Measurements from ENCODE around the gene COX19.
"Not testable (repeated sequence)": the region's sequence is repeated elsewhere in the genome, so short reads cannot be mapped to it uniquely, and the experiment has no call there.

COX19 gene

GRCh38 chr7:947391-948210 is 27.7 kb downstream of the COX19 start:
- no peaks in the 10 kb centered on the region for H3K36me3 ChIP-seq (ENCODE audit: control insufficient read depth, insufficient read depth, low read length)
- H3K4me3 ChIP-seq (ENCODE audit: extremely low read depth, insufficient read depth, low read length, poor library complexity, severe bottlenecking): no peak overlapping the region
- no peaks in the 10 kb centered on the region for H3K4me1 ChIP-seq (ENCODE audit: control insufficient read depth, insufficient read depth, low read length, poor library complexity, severe bottlenecking)
- H3K27ac ChIP-seq (ENCODE audit: low read depth, low read length, severe bottlenecking): no peak overlapping the region
- H3K9me3 ChIP-seq (ENCODE audit: control insufficient read depth, low read length): no peaks in the 10 kb centered on the region
- 92 to 94% methylated on average over 30 to 37 of the region's 37 CpGs for WGBS, 2 experiments (ENCODE audit: insufficient coverage in 2 of 2)

DNA sequence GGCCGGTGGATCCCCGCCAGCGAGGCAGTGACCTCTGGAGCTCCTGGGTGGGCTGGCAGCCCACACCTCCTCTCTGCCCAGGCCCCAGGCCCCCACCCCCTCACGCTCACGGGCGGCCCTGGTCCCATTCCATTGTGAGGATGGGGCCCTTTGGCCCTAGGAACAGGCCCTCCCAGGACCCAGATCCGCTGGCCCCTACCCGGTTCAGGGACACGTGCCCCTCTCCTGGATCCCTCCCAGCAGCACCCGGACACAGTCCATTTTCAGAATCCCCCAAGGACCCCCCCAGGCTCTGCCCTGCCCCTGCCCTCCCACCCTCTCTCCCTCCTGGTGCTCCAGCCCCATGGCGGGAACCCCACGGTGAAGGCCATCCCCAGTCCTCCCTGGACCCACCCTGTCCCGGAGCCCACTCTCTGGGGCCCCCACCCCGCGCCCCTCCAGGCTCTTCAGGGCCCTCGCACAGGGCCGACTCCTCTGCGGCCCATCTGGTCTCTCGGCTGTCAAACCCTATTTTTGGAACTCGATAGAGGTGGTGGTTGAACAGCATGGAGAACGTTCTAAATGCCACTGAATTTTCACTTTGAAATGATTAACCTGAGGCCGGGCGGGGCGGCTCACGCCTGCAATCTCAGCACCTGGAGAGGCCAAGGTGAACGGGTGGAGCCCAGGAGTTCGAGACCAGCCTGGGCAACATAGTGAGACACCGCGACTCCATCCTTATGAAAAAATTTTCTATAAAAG is 28.9 kb downstream of the COX19 start:
- H3K4me3 ChIP-seq (ENCODE audit: extremely low read depth, insufficient read depth, low read length, poor library complexity, severe bottlenecking): no peak overlapping the region
- no peak overlapping the region for H3K27ac ChIP-seq (ENCODE audit: low read depth, low read length, severe bottlenecking)
- no peaks in the 10 kb centered on the region for H3K36me3 ChIP-seq (ENCODE audit: control insufficient read depth, insufficient read depth, low read length)
- 87 to 91% methylated on average over 24 of the region's 29 CpGs for WGBS, 2 experiments (ENCODE audit: insufficient coverage in 2 of 2)
- H3K9me3 ChIP-seq (ENCODE audit: control insufficient read depth, low read length): no peaks in the 10 kb centered on the region
- no peaks in the 10 kb centered on the region for H3K4me1 ChIP-seq (ENCODE audit: control insufficient read depth, insufficient read depth, low read length, poor library complexity, severe bottlenecking)

DNA sequence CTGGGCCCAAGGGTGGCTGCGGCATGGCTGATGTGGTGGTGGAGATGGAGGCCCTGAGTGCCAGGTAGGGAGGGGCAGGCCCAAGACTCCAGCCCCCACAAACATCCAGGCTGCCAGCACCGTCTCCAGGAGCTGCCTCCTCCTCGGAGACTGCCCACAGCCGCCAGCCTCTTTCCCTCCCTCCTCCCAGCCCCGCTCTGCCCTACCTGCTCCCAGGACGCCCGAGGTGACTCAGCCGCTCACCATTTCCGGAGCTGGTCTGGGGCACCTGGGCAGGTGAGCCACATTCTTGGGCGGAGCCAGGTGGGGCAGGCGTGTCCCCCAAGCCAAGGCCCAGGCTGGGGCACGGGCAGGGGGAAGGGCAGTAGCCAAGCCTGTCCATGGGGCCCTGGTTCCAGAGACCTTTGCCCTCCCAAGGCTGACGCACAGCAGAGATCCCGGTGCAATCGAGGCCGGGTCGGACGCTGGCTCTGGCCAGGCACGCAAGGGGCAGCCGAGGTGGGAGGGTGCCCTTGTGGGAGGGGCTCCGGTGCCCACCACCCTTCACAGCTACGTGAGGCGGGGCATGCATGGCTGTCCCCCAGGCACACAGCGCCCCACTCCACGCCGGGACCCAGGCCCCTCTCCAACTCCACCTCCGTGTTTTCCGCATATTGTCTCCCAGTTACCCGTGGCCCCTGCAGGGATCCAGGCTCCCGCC is 29.6 kb downstream of the COX19 start:
- H3K9me3 ChIP-seq (ENCODE audit: control insufficient read depth, low read length): peaks cover 2% of the 10 kb centered on the region
- H3K27ac ChIP-seq (ENCODE audit: low read depth, low read length, severe bottlenecking): no peak overlapping the region
- no peaks in the 10 kb centered on the region for H3K36me3 ChIP-seq (ENCODE audit: control insufficient read depth, insufficient read depth, low read length)
- WGBS, 2 experiments (ENCODE audit: insufficient coverage in 2 of 2): 77 to 86% methylated on average over 26 to 29 of the region's 30 CpGs
- H3K4me1 ChIP-seq (ENCODE audit: control insufficient read depth, insufficient read depth, low read length, poor library complexity, severe bottlenecking): no peaks in the 10 kb centered on the region
- H3K4me3 ChIP-seq (ENCODE audit: extremely low read depth, insufficient read depth, low read length, poor library complexity, severe bottlenecking): no peak overlapping the region

DNA sequence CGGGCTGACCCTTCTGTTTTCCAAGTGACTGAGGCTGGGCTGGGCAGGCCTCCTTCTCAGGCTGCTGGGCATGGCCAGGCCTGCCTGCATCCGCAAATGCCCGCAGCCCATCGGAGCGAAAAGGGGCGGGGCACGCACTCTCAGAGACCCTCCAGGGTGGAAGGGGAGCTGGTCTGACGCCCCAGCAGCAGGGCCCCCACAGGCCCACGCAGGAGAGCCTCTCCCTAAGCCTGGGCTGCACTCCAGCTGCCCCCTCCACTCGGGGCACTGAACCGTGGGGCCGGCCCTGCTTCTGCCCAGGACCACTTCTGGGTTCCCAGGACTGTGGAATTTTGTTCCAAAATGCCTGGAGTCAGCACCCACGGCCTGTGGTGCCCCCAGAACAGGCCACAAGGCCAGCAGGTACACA is 30.2 kb downstream of the COX19 start:
- Histone ChIP-seq H3K36me3 (ENCODE audit: control insufficient read depth, insufficient read depth, low read length) (no peaks in the 10 kb centered on the region), H3K9me3 (ENCODE audit: control insufficient read depth, low read length) (peaks cover 5% of the 10 kb centered on the region), H3K4me3 (ENCODE audit: extremely low read depth, insufficient read depth, low read length, poor library complexity, severe bottlenecking) (no peak overlapping the region), H3K4me1 (ENCODE audit: control insufficient read depth, insufficient read depth, low read length, poor library complexity, severe bottlenecking) (no peaks in the 10 kb centered on the region), H3K27ac (ENCODE audit: low read depth, low read length, severe bottlenecking) (no peak overlapping the region)
- 89 to 90% methylated on average over 12 to 13 of the region's 13 CpGs for WGBS, 2 experiments (ENCODE audit: insufficient coverage in 2 of 2)

- Histone ChIP-seq H3K9me3 (ENCODE audit: control insufficient read depth, low read length) (peaks cover 5% of the 10 kb centered on the region), H3K4me1 (ENCODE audit: control insufficient read depth, insufficient read depth, low read length, poor library complexity, severe bottlenecking) (no peaks in the 10 kb centered on the region), H3K27ac (ENCODE audit: low read depth, low read length, severe bottlenecking) (no peak overlapping the region), H3K4me3 (ENCODE audit: extremely low read depth, insufficient read depth, low read length, poor library complexity, severe bottlenecking) (no peak overlapping the region), H3K36me3 (ENCODE audit: control insufficient read depth, insufficient read depth, low read length) (no peaks in the 10 kb centered on the region)
- 91 to 92% methylated on average over 4 to 5 of the region's 5 CpGs for WGBS, 2 experiments (ENCODE audit: insufficient coverage in 2 of 2)
These were observed 30.6 kb downstream of the COX19 start for GRCh38 chr7:944744-945143.

GRCh38 chr7:943793-944192 is 31.6 kb downstream of the COX19 start:
- not testable (repeated sequence) for H3K4me1 ChIP-seq (ENCODE audit: control insufficient read depth, insufficient read depth, low read length, poor library complexity, severe bottlenecking); H3K27ac ChIP-seq (ENCODE audit: low read depth, low read length, severe bottlenecking); H3K36me3 ChIP-seq (ENCODE audit: control insufficient read depth, insufficient read depth, low read length); H3K4me3 ChIP-seq (ENCODE audit: extremely low read depth, insufficient read depth, low read length, poor library complexity, severe bottlenecking); H3K9me3 ChIP-seq (ENCODE audit: control insufficient read depth, low read length)
- 61 to 100% methylated on average over 1 to 3 of the region's 4 CpGs for WGBS, 2 experiments (ENCODE audit: insufficient coverage in 2 of 2)

- peaks cover 4% of the 10 kb centered on the region for H3K4me1 ChIP-seq (ENCODE audit: control insufficient read depth, insufficient read depth, low read length, poor library complexity, severe bottlenecking)
- no peak overlapping the region for H3K4me3 ChIP-seq (ENCODE audit: extremely low read depth, insufficient read depth, low read length, poor library complexity, severe bottlenecking)
- H3K36me3 ChIP-seq (ENCODE audit: control insufficient read depth, insufficient read depth, low read length): no peaks in the 10 kb centered on the region
- no peak overlapping the region for H3K27ac ChIP-seq (ENCODE audit: low read depth, low read length, severe bottlenecking)
- peaks cover 5% of the 10 kb centered on the region for H3K9me3 ChIP-seq (ENCODE audit: control insufficient read depth, low read length)
- no CpG with 5 or more reads among the region's 2 CpGs for WGBS, 2 experiments (ENCODE audit: insufficient coverage in 2 of 2)
These were observed 34.5 kb downstream of the COX19 start for GRCh38 chr7:940599-941408.

GRCh38 chr7:939843-940242 is 35.5 kb downstream of the COX19 start:
- Histone ChIP-seq H3K4me1 (ENCODE audit: control insufficient read depth, insufficient read depth, low read length, poor library complexity, severe bottlenecking) (peaks cover 4% of the 10 kb centered on the region), H3K27ac (ENCODE audit: low read depth, low read length, severe bottlenecking) (no peak overlapping the region), H3K9me3 (ENCODE audit: control insufficient read depth, low read length) (peaks cover 5% of the 10 kb centered on the region), H3K36me3 (ENCODE audit: control insufficient read depth, insufficient read depth, low read length) (no peaks in the 10 kb centered on the region), H3K4me3 (ENCODE audit: extremely low read depth, insufficient read depth, low read length, poor library complexity, severe bottlenecking) (no peak overlapping the region)
- WGBS, 2 experiments (ENCODE audit: insufficient coverage in 2 of 2): 100% methylated on average over 1 of the region's 4 CpGs; no CpG with 5 or more reads in 1 of the 2 experiments

- 96 to 97% methylated on average over 19 to 26 of the region's 27 CpGs for WGBS, 2 experiments (ENCODE audit: insufficient coverage in 2 of 2)
- Histone ChIP-seq H3K27ac (ENCODE audit: low read depth, low read length, severe bottlenecking) (no peak overlapping the region), H3K4me1 (ENCODE audit: control insufficient read depth, insufficient read depth, low read length, poor library complexity, severe bottlenecking) (peaks cover 4% of the 10 kb centered on the region), H3K9me3 (ENCODE audit: control insufficient read depth, low read length) (peaks cover 5% of the 10 kb centered on the region), H3K4me3 (ENCODE audit: extremely low read depth, insufficient read depth, low read length, poor library complexity, severe bottlenecking) (no peak overlapping the region), H3K36me3 (ENCODE audit: control insufficient read depth, insufficient read depth, low read length) (no peaks in the 10 kb centered on the region)
These were observed 36.7 kb downstream of the COX19 start for GRCh38 chr7:938546-939185.
